ENCODE data around the gene EML4. TPM values are rescaled to one million over a fixed set of nuclear protein-coding genes. Genes with fewer than 3 reads are reported as not detected.

Gene EML4
- total and polyA plus RNA-seq, 9 of the 15 experiments (the other 6 are each of a cell fraction or from before 2014, with no cell fraction given): 14.7 to 48.3 (median 36.5) TPM

GRCh38 chr2:42192010-42192373 is 22.8 kb downstream of the EML4 start:
- ChIA-PET CTCF (ENCODE audit: low intra/inter-chr PET ratio) (no interaction called here), POLR2A (no interaction called here)
- 85% methylated on average over 5 of the region's 5 CpGs for WGBS (ENCODE audit: insufficient coverage, low coverage, missing lambda C conversion rate)
- Histone ChIP-seq H3K9ac (ENCODE audit: insufficient read depth in 1 of 2, low read depth in 2 of 2, low read length in 2 of 2) (no peak overlapping the region), H2AFZ (ENCODE audit: low read depth, low read length) (no peak overlapping the region), H3K27me3 (ENCODE audit: control insufficient read depth in 2 of 2, insufficient read depth in 2 of 2, low read length in 2 of 2) (no peaks in the 10 kb centered on the region), H3K4me1 (replicated peaks in 1 of 2; ENCODE audit: control insufficient read depth in 2 of 2, insufficient read depth in 2 of 2, low read length in 2 of 2) (peaks cover 2 to 10% of the 10 kb centered on the region in 2 experiments; a peak in 3 of 5 replicates), H3K79me2 (ENCODE audit: control insufficient read depth, insufficient read depth, low read length) (peaks cover 5% of the 10 kb centered on the region; the same call in 1 of the 3 replicates), H3K36me3 (ENCODE audit: control insufficient read depth, insufficient read depth, low read length) (no peaks in the 10 kb centered on the region), H4K20me1 (replicated peaks; ENCODE audit: control insufficient read depth, insufficient read depth, low read length) (0 out of 2 replicates have a peak, but pooled peaks cover 8% of the 10 kb centered on the region), H3K9me1 (ENCODE audit: control insufficient read depth, insufficient read depth, low read length) (no peaks in the 10 kb centered on the region), H3K4me3 (no peak overlapping the region), H3K4me2 (ENCODE audit: insufficient read depth, low read length) (no peak overlapping the region), H3K27ac (ENCODE audit: extremely low read depth, low read depth, low read length) (no peak overlapping the region), H3K9me3 (replicated peaks; ENCODE audit: control insufficient read depth, insufficient read depth, low read depth, low read length) (no peaks in the 10 kb centered on the region)
- in situ Hi-C loops (cut with MboI) (no loop called here), intact Hi-C loops (cut with micrococcal nuclease) (loop anchor here (10.0 kb wide), 1 partner anchor 317 kb away; no protein-coding TSS in a partner anchor)
- FAIRE-seq: no peak
- DNase-seq (ENCODE audit: extremely low read depth in 1 of 4, low spot score in 3 of 4): no peak
- no TSS peak for BruUV-seq (replicated peaks)
- ATAC-seq: no peak
- no peak for TF ChIP-seq HDAC2 (IDR thresholded peaks at IDR 0.05)
- TF ChIP-seq KLF1 (tag; IDR thresholded peaks at IDR 0.05): no peak
- TF ChIP-seq CBFA2T3 (IDR thresholded peaks at IDR 0.05): no peak
- no peak for TF ChIP-seq MNT (conservative IDR thresholded peaks at IDR 0.05)
- TF ChIP-seq OTX1 (CRISPR knock-in tag; IDR thresholded peaks at IDR 0.05): no peak
- TF ChIP-seq SUPT5H (IDR thresholded peaks at IDR 0.05): no peak
- TF ChIP-seq TCF15 (CRISPR knock-in tag; IDR thresholded peaks at IDR 0.05): no peak
- TF ChIP-seq CTBP1 (IDR thresholded peaks at IDR 0.05; ENCODE audit: borderline replicate concordance): no peak
- no peak for TF ChIP-seq ZNF212 (CRISPR knock-in tag; IDR thresholded peaks at IDR 0.05)
- no peak for TF ChIP-seq EHMT2 (IDR thresholded peaks at IDR 0.05)
- TF ChIP-seq SNRNP70 (optimal IDR thresholded peaks at IDR 0.05; ENCODE audit: low read depth, low read length): no peak
- TF ChIP-seq ZNF589 (CRISPR knock-in tag; IDR thresholded peaks at IDR 0.05; ENCODE audit: low read depth): no peak
- no peak for TF ChIP-seq ZNF274 (IDR thresholded peaks at IDR 0.05; ENCODE audit: borderline replicate concordance, low read depth, low read length)
- TF ChIP-seq ATF7 (IDR thresholded peaks at IDR 0.05): no peak
- TF ChIP-seq THAP12 (CRISPR knock-in tag; IDR thresholded peaks at IDR 0.05): no peak
- TF ChIP-seq ZNF12 (CRISPR knock-in tag; IDR thresholded peaks at IDR 0.05): no peak
